A549 (cell line): ENCODE results near the gene NUB1.

Source experiments
- CHD2 ChIP-seq: fragments of 150-350 bp; IDR thresholded peaks from 2 replicates; pipeline ENCODE4 v1.6.1; 2014; ENCODE audit warnings: low read length; ENCODE audit not compliant: partially characterized antibody
- CHD4 ChIP-seq: fragments of 200-600 bp; sonication (generic); IDR thresholded peaks from 2 replicates; pipeline ENCODE4 v1.6.1; 2016; ENCODE audit warnings: antibody characterized with exemption, mild to moderate bottlenecking, borderline replicate concordance
- EP300 ChIP-seq, 2 experiments: fragments of >200 bp; sonication (Bioruptor Twin); formaldehyde crosslinking; IDR thresholded peaks; 2 replicates in 1 of 2; 3 replicates in 1 of 2; pipeline ENCODE4 v1.6.1; 2016 to 2017
- KDM1A ChIP-seq: fragments of 200-600 bp; sonication (generic); IDR thresholded peaks from 2 replicates; pipeline ENCODE4 v1.6.1; 2016; ENCODE audit warnings: low read depth, mild to moderate bottlenecking
- POLR2A ChIP-seq: IDR thresholded peaks from 2 replicates; pipeline ENCODE4 v1.6.1; 2012; ENCODE audit warnings: mild to moderate bottlenecking, low read length
- RAD21 ChIP-seq, 2 experiments: fragments of >200 bp in 1 of 2; sonication (Bioruptor Twin) in 1 of 2; formaldehyde crosslinking in 1 of 2; IDR thresholded peaks in 1 of 2; conservative IDR thresholded peaks in 1 of 2; 2 replicates in 1 of 2; 3 replicates in 1 of 2; pipeline ENCODE4 v1.6.1; 2012 to 2018; ENCODE audit warnings: inconsistent platforms in 1 of 2
- ZNF302 ChIP-seq: fragments of 250-450 bp; sonication (Bioruptor Pico); IDR thresholded peaks from 2 replicates; pipeline ENCODE4 v1.9.0; 2021; ENCODE audit warnings: inconsistent platforms, mild to moderate bottlenecking, moderate library complexity
- TF ChIP-seq, protein P1 (sequence below): fragments of >200 bp; sonication (Bioruptor Twin); formaldehyde crosslinking; IDR thresholded peaks from 3 replicates; pipeline ENCODE4 v1.5.1; 2016
- TF ChIP-seq, protein P2 (sequence below): fragments of 150-350 bp; IDR thresholded peaks from 2 replicates; pipeline ENCODE4 v1.6.1; 2014; ENCODE audit warnings: low read depth, mild to moderate bottlenecking, low read length
- TF ChIP-seq, protein P3 (sequence below): fragments of 200-600 bp; sonication (generic); IDR thresholded peaks from 2 replicates; pipeline ENCODE4 v1.6.1; 2016; ENCODE audit warnings: antibody characterized with exemption, mild to moderate bottlenecking, moderate library complexity

DNA sequence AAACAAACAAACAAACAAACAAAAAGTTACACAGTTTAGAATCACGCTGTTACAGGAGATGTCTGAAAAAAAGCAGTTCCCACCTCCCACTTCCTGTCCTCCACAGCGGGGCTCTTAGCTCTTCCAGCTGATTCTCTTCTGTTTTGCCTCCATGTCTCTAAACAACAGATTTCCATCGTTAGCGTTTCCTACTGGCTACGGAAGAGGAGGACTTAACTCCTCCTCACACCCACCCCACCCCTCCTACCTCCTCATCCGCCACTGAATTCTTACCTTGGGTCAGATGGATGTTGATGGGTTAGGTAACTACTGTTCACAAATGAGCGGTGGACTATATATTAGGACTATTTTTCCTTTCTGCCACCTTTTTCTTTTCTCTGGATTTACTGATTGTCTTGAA, 36.8 kb upstream of the NUB1 start:
- TF ChIP-seq, protein P1, sequence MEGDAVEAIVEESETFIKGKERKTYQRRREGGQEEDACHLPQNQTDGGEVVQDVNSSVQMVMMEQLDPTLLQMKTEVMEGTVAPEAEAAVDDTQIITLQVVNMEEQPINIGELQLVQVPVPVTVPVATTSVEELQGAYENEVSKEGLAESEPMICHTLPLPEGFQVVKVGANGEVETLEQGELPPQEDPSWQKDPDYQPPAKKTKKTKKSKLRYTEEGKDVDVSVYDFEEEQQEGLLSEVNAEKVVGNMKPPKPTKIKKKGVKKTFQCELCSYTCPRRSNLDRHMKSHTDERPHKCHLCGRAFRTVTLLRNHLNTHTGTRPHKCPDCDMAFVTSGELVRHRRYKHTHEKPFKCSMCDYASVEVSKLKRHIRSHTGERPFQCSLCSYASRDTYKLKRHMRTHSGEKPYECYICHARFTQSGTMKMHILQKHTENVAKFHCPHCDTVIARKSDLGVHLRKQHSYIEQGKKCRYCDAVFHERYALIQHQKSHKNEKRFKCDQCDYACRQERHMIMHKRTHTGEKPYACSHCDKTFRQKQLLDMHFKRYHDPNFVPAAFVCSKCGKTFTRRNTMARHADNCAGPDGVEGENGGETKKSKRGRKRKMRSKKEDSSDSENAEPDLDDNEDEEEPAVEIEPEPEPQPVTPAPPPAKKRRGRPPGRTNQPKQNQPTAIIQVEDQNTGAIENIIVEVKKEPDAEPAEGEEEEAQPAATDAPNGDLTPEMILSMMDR: no peak
- TF ChIP-seq ZNF302 (CRISPR knock-in tag) (no peak), CHD2 (no peak), POLR2A (no peak), CHD4 (no peak), EP300 (IDR thresholded peaks at IDR 0.05) (no peak), RAD21 (conservative IDR thresholded peaks at IDR 0.05 in 1 of 2, IDR thresholded peaks at IDR 0.05 in 1 of 2) (no peak), KDM1A (no peak)
- TF ChIP-seq, protein P2, sequence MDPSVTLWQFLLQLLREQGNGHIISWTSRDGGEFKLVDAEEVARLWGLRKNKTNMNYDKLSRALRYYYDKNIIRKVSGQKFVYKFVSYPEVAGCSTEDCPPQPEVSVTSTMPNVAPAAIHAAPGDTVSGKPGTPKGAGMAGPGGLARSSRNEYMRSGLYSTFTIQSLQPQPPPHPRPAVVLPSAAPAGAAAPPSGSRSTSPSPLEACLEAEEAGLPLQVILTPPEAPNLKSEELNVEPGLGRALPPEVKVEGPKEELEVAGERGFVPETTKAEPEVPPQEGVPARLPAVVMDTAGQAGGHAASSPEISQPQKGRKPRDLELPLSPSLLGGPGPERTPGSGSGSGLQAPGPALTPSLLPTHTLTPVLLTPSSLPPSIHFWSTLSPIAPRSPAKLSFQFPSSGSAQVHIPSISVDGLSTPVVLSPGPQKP: no peak
- TF ChIP-seq, protein P3, sequence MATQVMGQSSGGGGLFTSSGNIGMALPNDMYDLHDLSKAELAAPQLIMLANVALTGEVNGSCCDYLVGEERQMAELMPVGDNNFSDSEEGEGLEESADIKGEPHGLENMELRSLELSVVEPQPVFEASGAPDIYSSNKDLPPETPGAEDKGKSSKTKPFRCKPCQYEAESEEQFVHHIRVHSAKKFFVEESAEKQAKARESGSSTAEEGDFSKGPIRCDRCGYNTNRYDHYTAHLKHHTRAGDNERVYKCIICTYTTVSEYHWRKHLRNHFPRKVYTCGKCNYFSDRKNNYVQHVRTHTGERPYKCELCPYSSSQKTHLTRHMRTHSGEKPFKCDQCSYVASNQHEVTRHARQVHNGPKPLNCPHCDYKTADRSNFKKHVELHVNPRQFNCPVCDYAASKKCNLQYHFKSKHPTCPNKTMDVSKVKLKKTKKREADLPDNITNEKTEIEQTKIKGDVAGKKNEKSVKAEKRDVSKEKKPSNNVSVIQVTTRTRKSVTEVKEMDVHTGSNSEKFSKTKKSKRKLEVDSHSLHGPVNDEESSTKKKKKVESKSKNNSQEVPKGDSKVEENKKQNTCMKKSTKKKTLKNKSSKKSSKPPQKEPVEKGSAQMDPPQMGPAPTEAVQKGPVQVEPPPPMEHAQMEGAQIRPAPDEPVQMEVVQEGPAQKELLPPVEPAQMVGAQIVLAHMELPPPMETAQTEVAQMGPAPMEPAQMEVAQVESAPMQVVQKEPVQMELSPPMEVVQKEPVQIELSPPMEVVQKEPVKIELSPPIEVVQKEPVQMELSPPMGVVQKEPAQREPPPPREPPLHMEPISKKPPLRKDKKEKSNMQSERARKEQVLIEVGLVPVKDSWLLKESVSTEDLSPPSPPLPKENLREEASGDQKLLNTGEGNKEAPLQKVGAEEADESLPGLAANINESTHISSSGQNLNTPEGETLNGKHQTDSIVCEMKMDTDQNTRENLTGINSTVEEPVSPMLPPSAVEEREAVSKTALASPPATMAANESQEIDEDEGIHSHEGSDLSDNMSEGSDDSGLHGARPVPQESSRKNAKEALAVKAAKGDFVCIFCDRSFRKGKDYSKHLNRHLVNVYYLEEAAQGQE: no peak
